Endothelial cell of umbilical vein (primary cell): ENCODE measurements around the gene KCNK1. TPM values are rescaled to one million over a fixed set of nuclear protein-coding genes. Genes with fewer than 3 reads are reported as not detected.

Experiments used
- BruUV-seq: library from RNA; stranded (reverse); fragments of 400-500 nt; replicated peaks from 2 replicates; lab custom pipeline; 2021; lab: Mats Ljungman, UMichigan
- CTCF ChIA-PET: fragments of 300-600, 350-600 bp; sonication (Branson Sonifier 250); formaldehyde crosslinking; loops from one replicate; lab custom pipeline; 2021; ENCODE audit warnings: antibody characterized with exemption, inconsistent platforms; lab: Charles Lee
- POLR2A ChIA-PET: fragments of 300-600, 350-600 bp; sonication (Branson Sonifier 250); formaldehyde crosslinking; loops from one replicate; lab custom pipeline; 2021; ENCODE audit warnings: antibody characterized with exemption, inconsistent platforms; lab: Charles Lee
- DNase-seq: peaks from one replicate; pipeline ENCODE4 v3.0.0-alpha.2; 2011; ENCODE audit warnings: low read depth, low spot score
- FAIRE-seq: peaks from 2 replicates; lab custom pipeline; 2011; peaks lifted over from hg19 to GRCh38; lab: Jason Lieb, UNC
- H2AFZ ChIP-seq: 2 replicates; pipeline ENCODE4 v1.6.0; 2012; ENCODE audit warnings: low read depth, low read length, control low read depth, inconsistent platforms
- H3K27ac ChIP-seq: 2 replicates; pipeline ENCODE4 v1.5.1; 2011; ENCODE audit warnings: low read depth, mild to moderate bottlenecking, control low read depth, low read length, moderate library complexity; ENCODE audit not compliant: insufficient read depth
- H3K27me3 ChIP-seq, 2 experiments: 2 replicates each; pipeline versions ENCODE4 v1.6.0 to v1.6.1; 2011; ENCODE audit warnings: low read length in 2 of 2, mixed read lengths in 1 of 2; ENCODE audit not compliant: control insufficient read depth in 2 of 2, insufficient read depth in 2 of 2
- H3K36me3 ChIP-seq, 2 experiments: 2 replicates in 1 of 2; 3 replicates in 1 of 2; pipeline ENCODE4 v1.5.1; 2011; ENCODE audit warnings: low read length in 2 of 2, mild to moderate bottlenecking in 1 of 2, moderate library complexity in 1 of 2; ENCODE audit not compliant: control insufficient read depth in 2 of 2, insufficient read depth in 2 of 2; ENCODE audit errors: extremely low read depth in 1 of 2
- H3K4me1 ChIP-seq: 3 replicates; pipeline ENCODE4 v1.5.1; 2011; ENCODE audit warnings: mild to moderate bottlenecking, low read length; ENCODE audit not compliant: control insufficient read depth, insufficient read depth; ENCODE audit errors: extremely low read depth
- H3K4me2 ChIP-seq: 2 replicates; pipeline ENCODE4 v1.6.1; 2011; ENCODE audit warnings: low read length, control low read depth, mixed read lengths; ENCODE audit not compliant: insufficient read depth
- H3K4me3 ChIP-seq, 3 experiments: fragments of 200-600 bp in 1 of 3; sonication (generic), shearing (Covaris generic) in 1 of 3; replicated peaks in 1 of 3; 2 replicates each; pipeline ENCODE4 v1.5.1; 2011 to 2016; ENCODE audit warnings: control low read depth in 3 of 3, low read length in 3 of 3, mild to moderate bottlenecking in 2 of 3, inconsistent platforms in 1 of 3, low read depth in 1 of 3, moderate library complexity in 1 of 3; ENCODE audit not compliant: insufficient read depth in 1 of 3
- H3K79me2 ChIP-seq: 2 replicates; pipeline ENCODE4 v1.6.0; 2012; ENCODE audit warnings: low read length, inconsistent platforms; ENCODE audit not compliant: control insufficient read depth, insufficient read depth
- H3K9ac ChIP-seq: replicated peaks from 2 replicates; pipeline ENCODE3; 2011; ENCODE audit warnings: low read length, control low read depth; ENCODE audit not compliant: insufficient read depth; ENCODE audit errors: extremely low read depth
- H3K9me1 ChIP-seq: replicated peaks from 3 replicates; pipeline ENCODE4 v1.6.0; 2011; ENCODE audit warnings: mild to moderate bottlenecking, low read length; ENCODE audit not compliant: control insufficient read depth, insufficient read depth; ENCODE audit errors: extremely low read depth
- H3K9me3 ChIP-seq: replicated peaks from 2 replicates; pipeline ENCODE4 v1.5.1; 2012; ENCODE audit warnings: low read length, inconsistent platforms; ENCODE audit not compliant: control insufficient read depth, insufficient read depth
- H4K20me1 ChIP-seq: replicated peaks from 2 replicates; pipeline ENCODE3; 2011; ENCODE audit warnings: mild to moderate bottlenecking, low read length; ENCODE audit not compliant: control insufficient read depth, insufficient read depth; ENCODE audit errors: extremely low read depth
- EZH2 ChIP-seq: IDR thresholded peaks from 2 replicates; pipeline ENCODE4 v1.6.1; 2012; ENCODE audit warnings: borderline replicate concordance, low read depth, mild to moderate bottlenecking, moderate library complexity, low read length, inconsistent platforms; ENCODE audit not compliant: severe bottlenecking
- FOS ChIP-seq: IDR thresholded peaks from 2 replicates; pipeline ENCODE4 v1.6.1; 2011; ENCODE audit warnings: mild to moderate bottlenecking, low read length, moderate library complexity, borderline replicate concordance; ENCODE audit not compliant: insufficient read depth
- GATA2 ChIP-seq: IDR thresholded peaks from 2 replicates; pipeline ENCODE4 v1.7.0; 2011; ENCODE audit warnings: low read depth, mild to moderate bottlenecking, moderate library complexity, mixed read lengths, low read length; ENCODE audit not compliant: insufficient read length, insufficient read depth
- JUN ChIP-seq: IDR thresholded peaks from 2 replicates; pipeline ENCODE4 v1.6.1; 2011; ENCODE audit warnings: borderline replicate concordance, low read depth; ENCODE audit not compliant: insufficient read length, insufficient read depth
- MYC ChIP-seq: IDR thresholded peaks from one replicate; pipeline ENCODE4 v1.6.1; 2011; ENCODE audit warnings: mild to moderate bottlenecking, low read depth, low read length
- POLR2A ChIP-seq: IDR thresholded peaks from 2 replicates; pipeline ENCODE4 v1.6.1; 2012; ENCODE audit warnings: low read depth, mild to moderate bottlenecking, control low read depth, low read length
- POLR2AphosphoS5 ChIP-seq: IDR thresholded peaks from 2 replicates; pipeline ENCODE4 v1.6.1; 2012; ENCODE audit warnings: low read depth, mild to moderate bottlenecking, control low read depth, low read length, moderate library complexity; ENCODE audit not compliant: insufficient read depth
- dilution Hi-C: fragments of 300-500 bp; cut with MboI; formaldehyde crosslinking; loops from one replicate; pipeline ENCODE4 v1.15.0; 2019; ENCODE audit warnings: low sequenced_read_pairs; ENCODE audit not compliant: extremely low pct_ligation_motif_present
- intact Hi-C: fragments of 100-400 bp; cut with micrococcal nuclease; formaldehyde crosslinking; loops from one replicate; pipeline ENCODE4 v1.10.0; 2022
- polyA plus RNA-seq, 4 experiments: library from polyadenylated mRNA; depleted of rRNA in 3 of 4; stranded (reverse) in 3 of 4; unstranded in 1 of 4; fragments of >200 nt; gene quantifications; 2 replicates each; pipeline versions ENCODE4 v1.2.1 to v1.2.3, GENCODE V29; 2011 to 2012; ENCODE audit warnings: missing spikeins in 1 of 4
- total RNA-seq: library from RNA; stranded (reverse); gene quantifications from 2 replicates; pipeline ENCODE4 v1.2.3, GENCODE V29; 2021
- TF ChIP-seq, protein P1 (sequence below), 2 donors: IDR thresholded peaks; 1 replicate in 1 of 2; 2 replicates in 1 of 2; pipeline ENCODE4 v1.5.1; 2011; ENCODE audit warnings: low read length in 2 of 2, mild to moderate bottlenecking in 2 of 2, moderate library complexity in 2 of 2, control low read depth in 1 of 2, inconsistent platforms in 1 of 2, low read depth in 1 of 2; ENCODE audit not compliant: insufficient read depth in 1 of 2; ENCODE audit errors: extremely low read depth in 1 of 2
- TF ChIP-seq, protein P2 (sequence below): IDR thresholded peaks from 2 replicates; pipeline ENCODE4 v1.6.1; 2011; ENCODE audit not compliant: insufficient read depth, insufficient read length

The KCNK1 gene
- total and polyA plus RNA-seq, 2 donors (not counting 3 experiments of a cell fraction or from before 2014, with no cell fraction given): 0.83 to 2.8 TPM

DNA sequence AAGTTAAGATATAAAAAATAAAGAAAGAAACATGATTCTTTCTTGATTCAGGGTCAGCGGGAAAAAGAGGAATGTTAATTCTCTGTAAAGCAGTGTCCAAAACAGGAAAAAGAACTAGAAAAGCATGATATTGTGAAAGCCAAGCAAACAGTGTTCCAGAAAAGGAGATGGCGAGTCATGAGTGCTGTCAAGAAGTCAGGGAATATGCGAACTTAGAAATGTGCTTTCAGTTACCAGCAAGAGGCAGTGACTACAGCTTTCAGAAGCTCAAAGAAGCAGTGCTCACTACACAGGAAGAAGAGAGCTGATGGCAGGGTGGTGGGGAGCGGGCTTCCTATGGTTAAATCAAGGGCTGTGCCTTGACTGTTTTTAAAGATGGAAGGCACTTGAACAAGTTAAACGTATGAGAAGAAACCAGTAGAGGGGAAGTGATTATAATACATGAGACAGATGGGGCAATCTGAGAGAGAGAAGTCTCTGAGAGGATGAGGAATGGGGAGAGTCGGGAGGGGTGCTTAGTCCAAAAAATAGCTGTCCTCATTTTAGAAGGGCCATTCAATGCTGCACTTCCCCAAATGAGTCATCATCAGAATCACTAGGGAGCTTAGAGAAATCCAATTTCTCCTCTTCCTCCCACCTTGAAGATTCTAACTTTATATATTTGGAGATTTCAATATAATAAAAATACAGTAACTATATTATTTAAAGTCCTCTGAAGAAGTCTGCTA lies 90.4 kb downstream of the KCNK1 start:
- CTCF ChIA-PET: no interaction called here
- H3K9ac ChIP-seq: no peak overlapping the region
- no peaks in the 10 kb centered on the region for H3K36me3 ChIP-seq
- POLR2A ChIA-PET: no interaction called here
- no peaks in the 10 kb centered on the region for H3K9me1 ChIP-seq
- BruUV-seq: no TSS peak
- intact Hi-C loops: no loop called here
- FAIRE-seq (no peak), DNase-seq (no peak)
- no peak overlapping the region for H3K4me2 ChIP-seq
- H3K4me1 ChIP-seq: no peaks in the 10 kb centered on the region
- H3K4me3 ChIP-seq: no peak overlapping the region
- no peaks in the 10 kb centered on the region for H3K9me3 ChIP-seq
- no peaks in the 10 kb centered on the region for H3K27me3 ChIP-seq
- dilution Hi-C loops: no loop called here
- H2AFZ ChIP-seq: no peak overlapping the region
- H3K79me2 ChIP-seq: no peaks in the 10 kb centered on the region
- TF ChIP-seq, protein P1, sequence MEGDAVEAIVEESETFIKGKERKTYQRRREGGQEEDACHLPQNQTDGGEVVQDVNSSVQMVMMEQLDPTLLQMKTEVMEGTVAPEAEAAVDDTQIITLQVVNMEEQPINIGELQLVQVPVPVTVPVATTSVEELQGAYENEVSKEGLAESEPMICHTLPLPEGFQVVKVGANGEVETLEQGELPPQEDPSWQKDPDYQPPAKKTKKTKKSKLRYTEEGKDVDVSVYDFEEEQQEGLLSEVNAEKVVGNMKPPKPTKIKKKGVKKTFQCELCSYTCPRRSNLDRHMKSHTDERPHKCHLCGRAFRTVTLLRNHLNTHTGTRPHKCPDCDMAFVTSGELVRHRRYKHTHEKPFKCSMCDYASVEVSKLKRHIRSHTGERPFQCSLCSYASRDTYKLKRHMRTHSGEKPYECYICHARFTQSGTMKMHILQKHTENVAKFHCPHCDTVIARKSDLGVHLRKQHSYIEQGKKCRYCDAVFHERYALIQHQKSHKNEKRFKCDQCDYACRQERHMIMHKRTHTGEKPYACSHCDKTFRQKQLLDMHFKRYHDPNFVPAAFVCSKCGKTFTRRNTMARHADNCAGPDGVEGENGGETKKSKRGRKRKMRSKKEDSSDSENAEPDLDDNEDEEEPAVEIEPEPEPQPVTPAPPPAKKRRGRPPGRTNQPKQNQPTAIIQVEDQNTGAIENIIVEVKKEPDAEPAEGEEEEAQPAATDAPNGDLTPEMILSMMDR (IDR thresholded peaks at IDR 0.05; ENCODE audit: extremely low read depth in 1 of 2, insufficient read depth in 1 of 2, low read depth in 1 of 2, low read length in 2 of 2): no peak
- no peak for TF ChIP-seq JUN
- no peak for TF ChIP-seq FOS
- TF ChIP-seq POLR2AphosphoS5: no peak
- no peak for TF ChIP-seq EZH2
- TF ChIP-seq POLR2A: no peak
- no peak for TF ChIP-seq MYC
- TF ChIP-seq, protein P2, sequence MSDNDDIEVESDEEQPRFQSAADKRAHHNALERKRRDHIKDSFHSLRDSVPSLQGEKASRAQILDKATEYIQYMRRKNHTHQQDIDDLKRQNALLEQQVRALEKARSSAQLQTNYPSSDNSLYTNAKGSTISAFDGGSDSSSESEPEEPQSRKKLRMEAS: no peak
- no peak for TF ChIP-seq GATA2
- no peak overlapping the region for H3K27ac ChIP-seq
- no peaks in the 10 kb centered on the region for H4K20me1 ChIP-seq
